Activated T-helper 1 cell treated with Interleukin-2 at 50 U/mL for 16 hours (primary cell): ENCODE data around the gene TEX52.

ENCODE experiments used
- DNase-seq: peaks from one replicate; pipeline ENCODE4 v3.0.0-alpha.2; 2020; ENCODE audit warnings: low read depth

Gene TEX52

GRCh38 chr12:2829275-2829674 is 27.6 kb downstream of the TEX52 start:
- no peak for DNase-seq

DNA sequence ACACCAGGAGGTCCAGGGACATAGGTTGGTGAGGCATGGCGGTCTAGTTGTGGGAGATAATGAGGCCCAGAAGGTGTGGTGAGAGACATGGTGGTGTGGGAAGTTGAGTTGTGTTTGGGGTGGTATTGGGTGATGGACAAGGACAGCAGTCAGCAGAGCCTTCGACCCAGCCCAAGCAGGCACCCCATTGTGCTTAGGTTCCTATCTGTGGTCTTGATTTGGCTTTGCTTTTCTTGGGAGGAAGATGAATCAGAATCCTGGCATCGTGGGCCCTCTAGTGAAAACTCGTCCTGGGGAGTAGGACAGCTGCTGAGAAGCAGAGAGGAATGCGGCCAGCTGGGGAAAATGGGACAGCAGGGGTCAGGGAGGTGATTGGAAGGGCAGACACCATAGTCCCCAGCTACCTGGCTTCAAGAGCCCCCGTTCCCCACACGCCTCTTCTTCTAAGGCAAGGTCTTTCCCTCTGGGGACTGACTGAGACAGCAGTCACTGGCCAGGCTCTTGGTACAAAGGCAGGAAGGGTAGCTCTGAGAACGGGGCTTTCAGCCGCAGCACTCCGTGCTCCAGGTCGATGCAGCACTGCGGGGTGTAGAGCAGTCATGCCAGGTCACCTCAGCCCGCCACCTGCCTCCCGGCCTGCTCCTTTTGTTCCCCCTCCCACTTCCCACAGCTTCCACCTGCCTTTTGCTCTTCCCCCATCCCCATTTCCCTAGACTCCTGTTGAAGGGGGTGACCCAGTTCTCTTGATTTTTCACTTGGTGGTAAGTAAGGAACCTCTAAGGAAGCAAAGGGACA is 29.9 kb downstream of the TEX52 start:
- no peak for DNase-seq

DNA sequence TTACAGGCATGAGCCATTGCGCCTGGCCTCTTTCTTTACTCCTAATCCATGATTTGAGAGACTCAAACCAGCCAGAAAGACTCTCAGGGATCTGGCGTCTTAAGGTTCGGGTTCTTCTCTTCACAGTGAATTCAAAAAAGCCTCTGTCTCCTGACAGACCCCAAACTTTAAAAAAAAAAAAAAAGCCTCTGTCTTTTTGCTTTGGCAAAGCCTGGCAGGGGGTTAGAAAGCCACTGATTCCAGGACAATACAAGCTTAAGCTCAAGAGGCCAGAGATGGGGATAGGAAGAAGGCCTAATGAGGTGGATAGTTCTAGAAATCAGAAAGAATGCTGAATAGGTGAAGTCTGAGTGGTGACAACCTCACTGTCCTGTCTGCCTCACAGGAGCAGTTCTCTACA is 30.8 kb downstream of the TEX52 start:
- DNase-seq, result no peak

DNA sequence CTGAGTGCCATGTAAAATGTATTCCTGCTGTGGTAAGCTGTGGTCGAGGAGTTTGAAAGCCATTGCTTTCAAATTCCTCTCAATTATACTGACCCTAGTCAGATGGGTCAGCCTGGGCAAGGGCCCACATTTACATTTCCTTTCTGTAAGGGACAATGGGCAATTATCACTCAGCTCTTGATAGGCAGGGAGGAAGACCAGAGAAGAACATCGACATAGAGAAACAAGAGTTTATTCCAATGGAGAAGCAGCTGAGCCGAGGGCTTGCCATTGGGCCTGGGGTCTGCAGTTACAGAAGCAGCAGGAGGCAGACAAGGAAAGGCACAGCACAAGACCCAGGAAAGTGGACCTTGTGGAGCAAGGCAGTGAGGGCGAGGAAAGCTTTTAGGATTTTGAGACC is 31.7 kb downstream of the TEX52 start:
- DNase-seq, result no peak

DNA sequence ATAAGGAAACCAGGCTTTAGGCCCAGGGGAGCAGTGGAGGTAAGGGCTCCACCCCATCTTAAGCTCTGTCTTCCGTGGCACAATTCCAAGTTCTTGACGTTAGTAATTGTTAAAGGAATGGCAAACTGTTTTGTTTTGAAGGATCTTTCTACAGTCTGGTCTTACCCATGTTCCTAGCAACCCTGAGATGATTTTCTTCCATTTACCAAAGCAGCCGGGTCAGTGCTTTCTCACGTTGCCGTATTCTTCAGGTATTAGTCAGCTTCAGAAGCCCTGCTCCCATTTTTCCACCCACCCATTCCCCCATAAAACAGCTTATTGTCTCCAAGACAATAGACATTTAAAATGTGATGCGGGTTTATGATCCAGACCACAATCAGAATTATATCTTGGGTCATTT is 32.3 kb downstream of the TEX52 start:
- no peak for DNase-seq

DNA sequence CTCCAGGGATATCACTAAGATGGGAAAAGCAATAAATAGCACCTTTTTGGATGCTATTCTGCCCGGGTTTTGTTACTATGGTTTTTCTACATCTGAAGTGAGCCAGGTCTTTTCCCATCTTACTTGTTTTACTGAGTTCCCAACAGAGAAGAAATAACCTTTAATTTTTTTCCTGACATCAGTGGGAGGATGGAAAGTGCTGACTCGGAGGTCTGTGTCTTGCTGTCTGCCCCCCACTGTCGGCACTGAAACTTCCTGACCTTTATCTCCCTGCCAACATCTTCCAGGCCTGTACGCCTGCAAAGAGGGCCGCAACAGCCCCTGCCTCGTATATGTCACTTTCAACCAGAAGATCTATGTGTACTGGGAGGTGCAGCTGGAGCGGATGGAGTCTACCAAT is 33.4 kb downstream of the TEX52 start:
- DNase-seq, result no peak

DNA sequence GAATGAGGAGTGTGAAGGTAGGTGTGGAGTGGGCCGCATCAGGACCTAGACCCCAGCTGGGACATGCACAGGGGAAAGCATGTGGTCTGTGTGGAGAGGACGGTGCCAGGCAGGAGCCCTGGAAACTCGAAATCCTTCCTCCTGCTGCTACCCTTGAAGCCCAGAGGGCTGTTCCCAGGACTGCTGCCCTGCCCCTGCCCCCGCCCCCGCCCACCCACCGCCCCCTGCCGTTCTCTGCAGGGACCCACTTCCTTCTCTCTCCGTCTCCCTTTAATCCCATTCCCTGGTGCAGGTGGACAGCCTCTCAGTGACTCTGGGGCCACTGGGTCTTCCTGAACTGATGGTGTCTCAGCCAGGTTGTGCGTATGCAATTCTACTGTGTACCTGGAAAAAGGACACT is 36.4 kb downstream of the TEX52 start:
- no peak for DNase-seq

GRCh38 chr12:2819810-2820209 is 37.0 kb downstream of the TEX52 start:
- no peak for DNase-seq

- DNase-seq, result no peak
Observed at GRCh38 chr12:2813214-2814185, 43.3 kb downstream of the TEX52 start.

DNA sequence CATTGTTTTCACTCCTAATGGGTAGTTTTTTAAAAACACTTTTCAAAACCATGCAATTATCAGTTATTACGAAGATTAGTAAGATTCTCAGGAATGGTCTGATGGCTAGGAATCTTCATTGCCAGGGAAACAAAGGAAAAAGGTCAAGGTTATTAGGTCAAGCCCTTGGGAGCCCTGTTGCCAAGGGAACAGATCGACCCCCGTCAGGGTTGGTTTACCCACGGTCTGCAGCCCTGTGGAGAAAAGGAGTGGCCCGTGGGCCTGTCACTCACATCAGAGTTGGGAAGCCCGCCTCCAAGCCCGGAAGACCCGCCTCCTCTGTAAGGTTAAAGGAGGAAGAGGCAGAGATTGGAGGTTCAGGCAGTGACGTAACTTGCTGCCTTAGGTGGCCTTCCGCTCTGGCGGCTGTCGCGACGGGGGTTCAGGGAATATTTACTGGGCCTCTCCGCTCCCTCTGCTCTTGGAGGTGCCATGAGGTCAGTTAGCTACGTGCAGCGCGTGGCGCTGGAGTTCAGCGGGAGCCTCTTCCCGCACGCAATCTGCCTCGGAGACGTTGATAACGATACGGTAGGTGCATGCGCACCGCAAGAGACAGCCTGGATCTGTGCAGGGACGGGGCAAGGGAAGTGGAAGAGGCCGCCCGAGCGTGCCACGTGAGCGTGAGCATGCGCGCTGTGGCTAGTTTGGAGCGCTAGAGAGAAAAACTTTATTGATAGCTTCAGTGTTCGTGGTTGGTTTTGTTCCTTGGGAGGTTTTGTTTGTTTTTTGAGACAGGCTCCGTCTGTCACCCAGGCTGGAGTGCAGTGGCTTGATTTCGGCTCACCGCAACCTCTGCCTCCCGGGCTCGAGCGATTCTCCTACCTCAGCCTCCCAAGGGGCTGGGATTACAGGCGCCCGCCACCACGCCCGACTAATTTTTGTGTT is 44.3 kb downstream of the TEX52 start, which contains the start of gene ITFG2:
Gene ITFG2 (plus strand): TSS at position 379 of the 924 bp plus-strand sequence. CDS start 93 bp downstream, at position 472.
- peak; percentile 88 for DNase-seq

- DNase-seq, result no peak
Observed at GRCh38 chr12:2811801-2812200, 45.0 kb downstream of the TEX52 start.

DNA sequence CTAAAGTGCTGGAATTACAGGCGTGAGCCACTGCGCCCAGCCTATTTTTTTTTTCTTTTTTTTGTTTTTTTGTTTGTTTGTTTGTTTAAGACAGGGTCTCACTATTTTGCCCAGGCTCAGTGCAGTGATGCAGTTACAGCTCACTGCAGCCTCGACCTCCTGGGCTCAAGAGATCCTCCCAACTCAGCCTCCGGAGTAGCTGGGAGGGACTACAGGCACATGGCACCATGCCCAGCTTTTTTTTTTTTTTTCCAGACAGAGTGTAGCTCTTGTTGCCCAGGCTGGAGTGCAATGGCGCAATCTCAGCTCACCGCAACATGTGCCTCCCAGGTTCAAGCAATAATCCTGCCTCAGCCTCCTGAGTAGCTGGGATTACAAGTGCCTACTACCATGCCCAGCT is 50.1 kb downstream of the TEX52 start:
- no peak for DNase-seq

DNA sequence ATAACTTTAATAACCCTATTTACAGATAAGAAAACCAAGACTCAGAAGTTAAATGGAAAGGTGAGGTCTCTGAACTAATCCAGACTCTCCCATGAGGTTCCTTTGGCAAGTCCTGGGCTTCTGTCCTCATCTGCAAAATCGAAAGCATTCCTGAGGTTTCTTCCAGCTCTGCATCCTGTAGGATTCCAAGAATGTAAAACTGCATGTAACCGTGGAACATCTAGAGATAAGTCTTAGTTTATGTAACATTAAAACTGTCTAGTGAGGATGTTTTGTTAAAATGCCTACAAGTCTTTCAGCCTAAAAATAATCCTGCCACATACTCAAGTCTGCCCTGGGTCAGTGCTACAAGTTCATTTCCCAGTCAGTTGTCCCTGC is 51.7 kb downstream of the TEX52 start:
- no peak for DNase-seq

DNA sequence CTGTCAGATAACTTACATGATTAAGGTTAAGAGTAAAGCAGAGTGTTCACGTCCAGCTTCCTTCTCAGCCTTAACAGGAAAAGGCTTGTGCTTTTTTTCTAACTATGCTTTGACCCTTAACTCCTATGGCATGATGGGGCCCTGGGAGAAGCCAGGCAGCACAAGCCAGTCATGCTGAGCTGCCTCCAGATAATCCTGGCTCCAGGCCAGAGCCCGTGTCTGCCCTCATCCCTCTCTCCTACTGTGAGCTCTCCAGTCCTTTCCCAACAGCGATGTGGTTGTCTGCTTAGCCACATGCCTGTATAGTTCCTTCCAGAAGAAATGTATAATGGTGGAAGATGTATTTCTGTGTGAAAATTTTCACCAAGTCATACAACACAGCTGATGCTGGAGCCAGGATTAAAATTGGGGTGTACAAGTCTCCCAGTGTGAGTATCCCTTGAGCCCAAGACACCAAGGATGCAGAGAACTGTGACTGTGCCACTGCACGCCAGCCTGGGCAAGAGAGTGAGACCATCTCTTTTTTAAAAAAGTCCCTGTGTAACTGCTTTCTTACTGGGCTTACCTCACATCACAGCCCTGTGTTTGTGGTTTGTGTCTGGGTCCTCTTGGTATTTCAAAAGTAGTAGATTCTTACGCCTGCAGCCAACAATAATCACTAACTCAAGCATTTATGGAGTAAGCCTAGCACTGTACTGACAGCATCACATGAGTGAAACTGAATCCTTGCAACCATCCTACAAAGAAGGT is 52.3 kb downstream of the TEX52 start:
- DNase-seq, result no peak

- DNase-seq, result no peak
Observed at GRCh38 chr12:2803635-2804392, 53.0 kb downstream of the TEX52 start.

DNA sequence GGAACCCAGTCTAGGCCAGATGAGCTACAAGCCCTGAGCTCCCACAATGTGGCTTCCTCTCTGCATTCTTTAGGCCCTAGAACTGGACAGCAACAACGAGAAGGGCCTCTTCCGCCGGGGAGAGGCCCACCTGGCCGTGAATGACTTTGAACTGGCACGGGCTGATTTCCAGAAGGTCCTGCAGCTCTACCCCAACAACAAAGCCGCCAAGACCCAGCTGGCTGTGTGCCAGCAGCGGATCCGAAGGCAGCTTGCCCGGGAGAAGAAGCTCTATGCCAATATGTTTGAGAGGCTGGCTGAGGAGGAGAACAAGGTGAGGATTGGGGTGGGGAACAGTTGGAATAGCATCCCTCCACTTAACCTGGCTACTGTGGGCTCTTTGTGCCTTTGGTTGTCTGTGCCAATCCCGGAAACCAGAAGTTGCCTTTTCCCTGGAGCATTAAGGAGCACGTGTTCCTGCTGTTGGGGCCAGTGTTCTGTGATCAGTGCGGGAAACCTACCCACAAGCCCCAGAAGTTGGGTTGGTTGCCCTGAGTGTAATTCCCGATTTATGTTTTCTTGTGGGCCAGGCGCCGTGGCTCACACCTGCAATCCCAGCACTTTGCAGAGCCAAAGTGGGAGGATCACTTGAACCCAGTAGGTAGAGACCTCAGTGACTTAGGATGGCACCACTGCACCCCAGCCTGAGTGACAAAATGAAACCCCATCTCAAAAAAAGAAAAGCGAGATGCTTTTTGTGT is 55.6 kb downstream of the TEX52 start:
- no peak for DNase-seq

DNA sequence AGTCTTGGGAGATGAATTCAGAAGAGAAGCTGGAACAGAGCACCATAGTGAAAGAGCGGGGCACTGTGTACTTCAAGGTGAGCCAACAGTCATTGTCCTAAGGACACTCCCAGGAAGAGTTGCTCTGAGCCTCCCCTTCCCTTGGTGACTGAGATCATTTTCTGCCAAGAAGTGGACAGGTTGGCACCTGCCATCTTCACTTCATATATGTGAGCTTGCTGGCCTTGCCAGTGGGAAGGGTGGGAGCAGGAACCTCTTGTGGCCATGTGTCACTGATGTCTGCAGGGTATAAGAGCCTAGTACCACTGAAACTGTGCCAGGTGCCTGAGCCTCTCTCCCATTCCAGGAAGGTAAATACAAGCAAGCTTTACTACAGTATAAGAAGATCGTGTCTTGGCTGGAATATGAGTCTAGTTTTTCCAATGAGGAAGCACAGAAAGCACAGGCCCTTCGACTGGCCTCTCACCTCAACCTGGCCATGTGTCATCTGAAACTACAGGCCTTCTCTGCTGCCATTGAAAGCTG is 56.7 kb downstream of the TEX52 start:
- no peak for DNase-seq
